DMS153 (cell line): Measurements from ENCODE around the gene AMPH.
"Not testable (repeated sequence)": the region's sequence is repeated elsewhere in the genome, so short reads cannot be mapped to it uniquely, and the experiment has no call there.

Source experiments
- DNase-seq: peaks from one replicate; lab custom pipeline; 2025; lab: John Stamatoyannopoulos, UW

AMPH gene

DNA sequence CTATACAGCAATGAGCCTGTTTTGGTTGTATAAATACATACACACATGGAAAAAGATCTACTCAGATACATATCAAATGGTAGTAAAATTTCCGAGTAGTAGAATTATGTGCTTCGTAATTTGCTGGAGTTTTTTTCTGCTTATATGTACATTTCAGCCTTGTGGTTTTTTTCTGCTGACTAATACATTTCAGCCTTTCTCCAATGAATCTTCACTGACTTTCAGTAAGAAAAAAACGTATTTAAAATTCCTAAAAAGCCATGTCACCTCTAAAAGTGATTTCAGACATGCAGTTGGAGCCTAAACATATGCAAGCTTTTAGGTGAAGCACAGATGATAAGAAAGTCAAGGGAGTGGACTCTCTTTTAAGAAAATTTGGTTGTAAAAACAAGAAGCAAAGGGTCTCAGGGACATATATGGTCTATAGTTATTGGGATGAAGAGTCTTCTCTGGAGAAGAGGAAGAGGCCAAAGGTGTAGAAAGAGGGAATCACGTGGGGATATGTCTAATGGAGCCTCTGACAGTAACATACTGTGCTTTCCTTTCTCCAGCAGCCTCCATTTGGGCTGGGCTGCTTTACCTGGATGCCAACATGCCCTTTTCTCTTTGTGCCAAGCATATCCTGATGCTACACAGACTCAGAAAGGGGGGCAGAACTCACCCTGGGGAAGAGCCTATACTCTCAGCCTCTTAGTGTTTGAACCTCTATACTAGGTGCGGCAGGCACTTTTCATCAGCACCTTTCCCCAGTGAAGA lies 2.4 kb downstream of the AMPH start:
- DNase-seq, result no peak

DNA sequence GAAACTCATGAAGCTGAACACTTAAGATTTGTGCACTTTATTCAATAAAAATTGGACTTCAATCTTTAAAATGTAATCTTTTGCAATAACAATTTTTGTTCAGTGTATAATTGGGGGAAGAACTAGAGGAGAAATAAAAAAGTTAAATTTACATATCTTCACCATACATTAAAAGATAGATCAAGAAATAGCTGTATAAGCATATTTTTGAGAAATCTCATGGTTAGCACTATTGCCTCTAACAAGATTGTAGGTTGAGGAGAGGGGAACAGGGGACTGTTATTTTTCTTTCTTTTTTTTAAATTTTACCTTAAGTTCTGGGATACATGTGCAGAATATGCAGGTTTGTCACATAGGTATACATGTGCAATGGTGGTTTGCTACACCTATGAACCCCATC lies 5.3 kb downstream of the AMPH start:
- DNase-seq, result no peak

DNA sequence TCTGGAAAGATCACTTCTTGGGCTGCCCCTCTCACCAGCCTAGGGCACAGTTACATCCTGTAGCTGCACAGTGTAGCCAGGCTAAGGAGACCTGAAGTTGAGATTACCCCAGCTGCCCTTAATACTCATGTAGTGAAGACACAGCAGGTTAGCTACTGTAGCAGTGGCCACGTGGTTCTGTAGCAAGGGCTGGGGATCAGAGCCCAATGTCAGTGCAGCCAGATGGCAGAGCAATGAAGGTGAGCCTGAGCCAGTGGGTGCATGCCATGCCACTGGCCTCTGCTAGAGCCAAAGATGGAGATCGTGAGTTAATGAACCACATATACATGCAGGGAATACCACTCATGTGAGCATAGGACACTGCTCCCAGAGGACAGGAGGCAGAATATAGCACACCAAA lies 15.5 kb downstream of the AMPH start:
- DNase-seq, result no peak

DNA sequence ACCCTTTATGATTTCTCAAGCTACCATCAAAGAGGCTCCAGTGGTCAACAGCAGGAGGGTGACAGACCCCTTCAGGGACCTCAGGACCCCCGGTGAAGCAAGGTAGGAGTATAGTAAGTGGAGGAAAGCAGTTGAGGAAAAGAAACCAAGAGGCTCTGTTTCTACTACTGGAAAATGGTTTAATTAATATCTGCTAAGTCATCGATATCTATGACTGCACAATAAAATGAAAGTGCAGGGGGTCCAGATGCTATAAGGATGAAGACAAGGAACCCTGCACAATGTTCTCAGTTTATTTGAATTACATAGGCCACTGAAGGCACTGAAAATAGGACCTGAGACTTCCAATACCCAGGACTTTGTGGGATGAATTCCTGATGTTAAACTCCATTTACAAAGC lies 23.7 kb downstream of the AMPH start:
- no peak for DNase-seq

DNA sequence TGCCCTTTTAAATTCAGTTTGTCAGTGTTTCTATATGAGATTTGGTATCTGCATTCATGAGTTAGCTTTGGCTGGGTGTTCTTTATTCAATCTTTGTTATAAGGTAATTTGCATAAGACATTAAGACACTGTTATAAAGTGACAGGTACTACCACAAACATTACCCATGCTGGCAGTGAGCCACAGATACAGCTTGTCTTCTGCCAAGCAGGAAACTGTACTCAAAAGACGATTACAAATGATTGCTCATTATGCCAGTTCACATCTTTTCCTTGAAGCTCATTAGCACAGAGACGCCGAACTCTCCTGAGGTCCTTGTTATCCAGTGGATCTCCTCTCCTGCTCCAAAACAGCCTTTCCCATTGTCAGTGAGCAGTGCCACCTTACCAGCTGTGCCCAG lies 30.4 kb downstream of the AMPH start:
- DNase-seq, result peak; percentile 9

- DNase-seq, result no peak
Observed at GRCh38 chr7:38594949-38595348, 36.2 kb downstream of the AMPH start.

DNA sequence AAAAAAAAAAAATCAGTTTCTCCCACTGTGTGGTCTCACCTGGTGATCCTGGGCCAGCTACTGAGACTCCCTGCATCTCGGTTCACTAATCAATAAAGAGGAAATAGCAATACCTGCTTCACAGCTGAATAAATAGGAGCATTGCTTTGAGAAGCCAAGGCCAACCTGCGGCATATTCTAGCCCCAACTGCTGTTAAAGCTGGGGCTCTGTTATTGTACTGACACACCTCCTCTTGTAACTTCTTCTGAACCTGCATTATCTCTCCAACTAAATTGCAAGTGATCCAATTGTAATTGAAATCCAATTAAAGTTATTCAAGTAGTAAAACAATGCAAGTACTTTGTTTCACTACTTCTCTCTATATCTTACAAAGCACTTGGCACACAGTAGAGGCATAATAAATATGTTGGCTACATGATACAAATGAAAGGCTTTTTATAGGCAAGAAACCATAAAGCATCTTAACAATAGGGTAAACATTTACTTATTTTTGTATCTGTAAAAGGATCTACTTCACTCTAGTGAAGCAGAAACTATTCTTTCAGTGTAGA lies 38.4 kb downstream of the AMPH start:
- DNase-seq, result no peak

DNA sequence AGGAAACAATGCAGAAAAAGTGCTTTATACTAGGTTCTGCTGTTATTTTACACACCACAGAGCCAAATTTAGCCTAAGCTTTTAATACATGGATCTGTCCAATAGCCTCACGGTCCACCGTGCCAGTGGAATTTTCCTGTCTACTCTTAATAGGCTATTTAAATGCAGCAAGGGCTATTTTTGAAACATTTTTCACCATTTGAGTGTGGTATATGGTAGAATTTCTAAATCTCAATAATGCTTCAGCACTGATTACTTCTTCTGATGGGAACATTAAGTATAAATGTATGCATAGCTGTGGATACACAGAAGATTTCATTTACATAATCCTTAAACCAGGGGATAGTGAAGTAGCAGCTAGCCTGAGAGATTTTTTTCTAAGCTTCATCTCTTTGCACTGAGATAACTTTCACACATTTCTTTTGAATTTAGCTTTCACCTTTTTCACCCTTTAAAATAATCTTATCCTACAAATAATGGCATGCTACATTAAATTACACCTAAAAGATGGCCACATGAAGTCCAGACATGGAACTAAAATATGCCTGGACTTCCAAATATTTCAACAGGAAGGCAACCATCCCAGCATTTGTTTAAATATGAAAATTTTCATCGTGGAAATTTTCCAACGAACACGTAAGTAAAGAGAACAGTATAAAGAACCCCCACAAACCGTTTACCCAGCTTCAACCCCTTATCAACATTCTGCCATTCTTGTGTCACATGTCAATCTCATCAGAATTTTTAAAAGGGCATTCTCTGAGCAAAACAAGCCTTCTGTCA lies 45.4 kb downstream of the AMPH start:
- no peak for DNase-seq

- no peak for DNase-seq
Observed at GRCh38 chr7:38584443-38585210, 46.5 kb downstream of the AMPH start.

DNA sequence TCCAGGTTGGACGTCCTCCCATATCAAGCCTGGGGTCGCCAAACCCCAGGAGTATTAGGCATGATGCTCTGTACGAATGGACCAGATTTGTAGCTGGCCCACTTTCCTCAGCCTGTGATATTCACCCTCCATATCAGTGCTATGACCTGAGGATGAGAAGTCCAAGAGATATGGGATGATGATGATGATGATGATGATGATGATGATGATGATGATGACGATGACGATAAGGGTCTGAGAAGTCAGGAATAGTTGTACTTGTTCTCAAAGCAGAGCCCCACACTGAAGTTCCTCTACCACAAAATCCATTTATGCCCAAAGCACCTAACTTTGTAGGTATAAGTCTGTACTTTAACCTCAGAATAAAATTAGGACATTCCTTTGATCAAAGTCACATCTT lies 50.7 kb downstream of the AMPH start:
- no peak for DNase-seq

DNA sequence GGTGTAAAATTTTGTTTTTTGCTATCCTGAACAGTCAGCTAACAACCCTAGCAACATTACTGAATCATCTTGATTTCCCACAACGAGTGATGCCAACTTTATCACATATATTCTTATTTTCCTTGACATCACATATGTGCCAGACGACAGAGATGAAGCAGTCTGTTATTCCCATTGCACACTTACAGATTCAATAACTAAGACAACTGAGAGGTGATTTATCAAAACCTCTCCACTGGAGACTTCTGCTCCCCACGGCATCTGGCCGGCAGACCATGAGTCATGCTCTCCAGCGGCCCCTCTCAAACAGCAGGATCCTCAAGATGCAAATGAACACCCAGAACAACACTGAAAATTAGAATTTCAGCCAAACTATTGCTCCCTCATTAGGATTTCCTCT lies 57.1 kb downstream of the AMPH start:
- DNase-seq, result no peak

DNA sequence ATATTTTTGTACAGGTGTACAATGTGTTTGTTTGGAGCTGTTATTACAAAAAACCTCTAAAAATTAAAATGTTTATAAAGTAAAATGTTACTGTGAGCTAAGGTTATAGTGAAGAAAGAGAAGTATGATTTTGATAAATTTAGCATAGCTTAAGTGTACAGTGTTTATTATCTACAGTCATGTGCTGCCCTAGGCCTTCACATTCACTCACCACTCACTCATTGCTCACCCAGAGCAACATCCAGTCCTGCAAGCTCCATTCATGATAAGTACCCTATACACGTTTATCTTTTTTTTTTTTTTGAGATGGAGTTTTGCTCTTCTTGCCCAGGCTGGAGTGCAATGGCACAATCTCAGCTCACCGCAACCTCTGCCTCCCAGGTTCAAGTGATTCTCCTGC lies 59.6 kb downstream of the AMPH start:
- DNase-seq, result not testable (repeated sequence)

- DNase-seq, result no peak
Observed at GRCh38 chr7:38568497-38568896, 62.7 kb downstream of the AMPH start.

- DNase-seq, result no peak
Observed at GRCh38 chr7:38565289-38565688, 65.9 kb downstream of the AMPH start.

DNA sequence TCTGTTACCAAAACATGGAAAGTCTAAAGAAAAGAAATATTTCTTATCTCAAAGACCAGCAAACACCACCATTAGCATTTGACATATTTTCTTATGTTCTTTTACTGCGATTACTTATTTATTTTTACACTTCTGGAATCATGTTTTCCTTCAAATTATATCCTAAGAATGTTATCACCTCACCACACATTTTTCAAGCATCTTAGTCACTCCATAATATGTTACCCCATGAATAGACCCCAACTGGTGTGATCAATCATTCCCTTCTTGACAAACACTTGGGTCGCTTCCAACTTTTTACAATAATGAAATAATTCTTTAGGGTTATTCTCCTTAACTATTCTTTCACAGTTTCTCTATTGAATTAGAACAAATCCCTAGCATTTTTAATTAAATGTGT lies 67.4 kb downstream of the AMPH start:
- DNase-seq, result no peak

GRCh38 chr7:38561166-38561565 lies 70.0 kb downstream of the AMPH start:
- DNase-seq, result no peak

DNA sequence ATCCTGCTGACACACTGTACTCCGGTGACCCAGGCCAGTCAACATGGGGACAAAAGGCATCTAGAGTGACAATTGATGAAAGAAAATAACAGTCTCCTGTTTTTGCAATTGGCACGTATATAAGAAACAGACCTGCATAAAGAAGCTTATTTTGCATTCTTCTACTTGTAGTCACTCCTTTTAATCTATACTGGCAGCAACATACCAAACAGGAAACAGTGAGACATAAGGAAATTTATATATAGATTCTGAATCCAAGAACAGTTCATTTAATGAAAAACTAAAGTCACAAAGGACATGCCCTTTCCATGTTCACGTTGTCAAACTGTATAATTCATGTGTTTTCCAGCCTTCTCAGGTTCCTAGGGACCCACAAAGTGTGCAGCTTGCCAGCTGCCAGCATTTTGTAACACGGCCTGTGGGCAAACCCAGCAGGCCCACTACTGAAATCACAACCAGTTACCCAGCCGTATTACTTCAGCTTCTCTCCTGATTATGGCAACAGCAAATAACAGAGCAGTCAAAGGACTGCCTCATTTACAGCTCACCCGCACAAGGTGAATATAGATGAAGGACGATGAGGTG lies 72.3 kb downstream of the AMPH start:
- DNase-seq, result no peak

DNA sequence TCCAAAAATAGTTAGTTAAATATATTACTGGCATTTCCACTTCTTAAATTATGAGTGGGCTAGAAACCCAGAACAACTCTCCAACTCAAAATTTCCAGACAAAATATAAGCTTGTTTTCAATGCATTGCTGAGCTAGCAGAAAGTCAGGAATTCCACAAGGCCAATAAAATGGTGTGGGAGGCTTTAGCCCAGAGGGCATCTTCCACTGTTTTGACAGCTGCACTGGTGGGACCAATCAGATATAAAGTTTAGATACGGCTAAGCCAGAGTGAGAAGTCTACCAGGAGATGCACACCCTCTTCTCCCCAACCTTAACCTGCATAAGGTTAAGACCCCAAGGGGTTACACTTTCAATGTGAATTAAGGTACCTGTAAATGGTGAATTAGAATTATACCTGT lies 76.6 kb downstream of the AMPH start:
- no peak for DNase-seq

GRCh38 chr7:38550836-38551235 lies 80.3 kb downstream of the AMPH start:
- no peak for DNase-seq

DNA sequence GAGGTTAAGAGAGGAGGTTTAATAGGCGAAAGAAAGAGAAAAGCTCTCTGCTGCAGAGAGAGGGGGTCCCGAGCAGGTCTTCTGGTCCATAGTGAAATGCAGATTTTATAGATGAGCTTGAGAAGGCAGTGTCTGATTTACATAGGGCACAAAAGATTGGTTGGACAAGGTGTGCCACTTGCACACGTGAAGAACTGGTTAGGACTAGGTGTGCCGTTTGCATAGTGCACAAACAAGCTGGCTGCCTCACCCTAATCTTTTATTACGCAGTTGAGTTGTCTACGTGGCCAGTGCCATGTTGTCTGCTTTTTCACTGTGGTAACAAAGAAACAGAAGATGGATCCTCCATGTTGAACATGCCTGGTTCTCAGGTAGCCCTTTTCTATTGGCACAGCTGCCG lies 82.6 kb downstream of the AMPH start:
- DNase-seq, result peak; percentile 71

GRCh38 chr7:38546763-38547162 lies 84.4 kb downstream of the AMPH start:
- no peak for DNase-seq

- DNase-seq, result no peak
Observed at GRCh38 chr7:38545977-38546376, 85.2 kb downstream of the AMPH start.
